ENCODE measurements around the gene CALML4.
"Not testable (repeated sequence)": the region's sequence is repeated elsewhere in the genome, so short reads cannot be mapped to it uniquely, and the experiment has no call there.

Gene CALML4

GRCh38 chr15:68206711-68207151 lies 1.6 kb upstream of the CALML4 start:
- CTCF ChIA-PET = no interaction called here
- TF ChIP-seq LEF1 (IDR thresholded peaks at IDR 0.05; ENCODE audit: borderline replicate concordance) (no peak), NFRKB (IDR thresholded peaks at IDR 0.05) (no peak), BHLHE40 (IDR thresholded peaks at IDR 0.05; ENCODE audit: borderline replicate concordance) (no peak), ELF4 (IDR thresholded peaks at IDR 0.05) (no peak), TARDBP (IDR thresholded peaks at IDR 0.05) (no peak), ZNF384 (IDR thresholded peaks at IDR 0.05) (no peak), FOXA1 (IDR thresholded peaks at IDR 0.05) (no peak), ARNT (IDR thresholded peaks at IDR 0.05) (no peak), HDGF (IDR thresholded peaks at IDR 0.05; ENCODE audit: borderline replicate concordance) (no peak), SUZ12 (IDR thresholded peaks at IDR 0.05) (no peak), FOXM1 (IDR thresholded peaks at IDR 0.05; ENCODE audit: borderline replicate concordance) (no peak), SP1 (IDR thresholded peaks at IDR 0.05) (no peak), CTBP1 (IDR thresholded peaks at IDR 0.05; ENCODE audit: borderline replicate concordance) (no peak), FOXK2 (IDR thresholded peaks at IDR 0.05) (no peak), L3MBTL2 (conservative IDR thresholded peaks at IDR 0.05) (no peak)
- DNase-seq (ENCODE audit: extremely low spot score) = no peak
- POLR2A ChIA-PET = interaction anchor here (0.8 kb wide), 1 partner anchor 9 kb away, joined by 3 read pairs; no protein-coding TSS in a partner anchor

GRCh38 chr15:68205954-68206539 lies 915 bp upstream of the CALML4 start:
- POLR2A ChIA-PET = no interaction called here
- DNase-seq (ENCODE audit: extremely low spot score) = no peak
- CTCF ChIA-PET = no interaction called here
- TF ChIP-seq TARDBP (IDR thresholded peaks at IDR 0.05) = no peak
- TF ChIP-seq HDGF (IDR thresholded peaks at IDR 0.05; ENCODE audit: borderline replicate concordance) = no peak
- TF ChIP-seq CTBP1 (IDR thresholded peaks at IDR 0.05; ENCODE audit: borderline replicate concordance) = no peak
- TF ChIP-seq ZNF384 (IDR thresholded peaks at IDR 0.05) = no peak
- TF ChIP-seq NFRKB (IDR thresholded peaks at IDR 0.05) = no peak
- TF ChIP-seq FOXM1 (IDR thresholded peaks at IDR 0.05; ENCODE audit: borderline replicate concordance) = no peak
- TF ChIP-seq LEF1 (IDR thresholded peaks at IDR 0.05; ENCODE audit: borderline replicate concordance) = no peak
- TF ChIP-seq FOXA1 (IDR thresholded peaks at IDR 0.05) = no peak
- no peak for TF ChIP-seq FOXK2 (IDR thresholded peaks at IDR 0.05)
- TF ChIP-seq ELF4 (IDR thresholded peaks at IDR 0.05) = no peak
- TF ChIP-seq L3MBTL2 (conservative IDR thresholded peaks at IDR 0.05) = no peak
- TF ChIP-seq PKNOX1 (IDR thresholded peaks at IDR 0.05) = no peak
- TF ChIP-seq ARNT (IDR thresholded peaks at IDR 0.05) = no peak
- no peak for TF ChIP-seq SP1 (IDR thresholded peaks at IDR 0.05)

GRCh38 chr15:68205558-68205944 lies 419 bp upstream of the CALML4 start:
- TF ChIP-seq PKNOX1 (IDR thresholded peaks at IDR 0.05) (no peak), SP1 (IDR thresholded peaks at IDR 0.05) (no peak), ZNF384 (IDR thresholded peaks at IDR 0.05) (no peak), FOXK2 (IDR thresholded peaks at IDR 0.05) (no peak)
- CTCF ChIA-PET = no interaction called here
- DNase-seq (ENCODE audit: extremely low spot score) = no peak
- POLR2A ChIA-PET = no interaction called here

- TF ChIP-seq CTBP1 (IDR thresholded peaks at IDR 0.05; ENCODE audit: borderline replicate concordance) (no peak), FOXK2 (IDR thresholded peaks at IDR 0.05) (no peak), FOXA1 (IDR thresholded peaks at IDR 0.05) (no peak), HDGF (IDR thresholded peaks at IDR 0.05; ENCODE audit: borderline replicate concordance) (no peak), PKNOX1 (IDR thresholded peaks at IDR 0.05) (no peak), LEF1 (IDR thresholded peaks at IDR 0.05; ENCODE audit: borderline replicate concordance) (no peak), ARNT (IDR thresholded peaks at IDR 0.05) (no peak), ZNF384 (IDR thresholded peaks at IDR 0.05) (no peak)
- no peak for DNase-seq (ENCODE audit: extremely low spot score)
- CTCF ChIA-PET = no interaction called here
- POLR2A ChIA-PET = no interaction called here
Measured at GRCh38 chr15:68204361-68204760, 771 bp downstream of the CALML4 start.

GRCh38 chr15:68203956-68204355 lies 1.2 kb downstream of the CALML4 start:
- no peak for TF ChIP-seq FOXM1 (IDR thresholded peaks at IDR 0.05; ENCODE audit: borderline replicate concordance)
- CTCF ChIA-PET = no interaction called here
- no peak for DNase-seq (ENCODE audit: extremely low spot score)
- POLR2A ChIA-PET = no interaction called here

- no peak for DNase-seq (ENCODE audit: extremely low spot score)
- TF ChIP-seq FOXK2 (IDR thresholded peaks at IDR 0.05) (no peak), CTBP1 (IDR thresholded peaks at IDR 0.05; ENCODE audit: borderline replicate concordance) (no peak), ZNF384 (IDR thresholded peaks at IDR 0.05) (no peak), BHLHE40 (IDR thresholded peaks at IDR 0.05; ENCODE audit: borderline replicate concordance) (no peak), PKNOX1 (IDR thresholded peaks at IDR 0.05) (no peak), ELF4 (IDR thresholded peaks at IDR 0.05) (no peak), HDGF (IDR thresholded peaks at IDR 0.05; ENCODE audit: borderline replicate concordance) (no peak), FOXM1 (IDR thresholded peaks at IDR 0.05; ENCODE audit: borderline replicate concordance) (no peak), FOXA1 (IDR thresholded peaks at IDR 0.05) (no peak), NFRKB (IDR thresholded peaks at IDR 0.05) (no peak), SP1 (IDR thresholded peaks at IDR 0.05) (no peak), L3MBTL2 (conservative IDR thresholded peaks at IDR 0.05) (no peak), SUZ12 (IDR thresholded peaks at IDR 0.05) (no peak), ARNT (IDR thresholded peaks at IDR 0.05) (no peak), TARDBP (IDR thresholded peaks at IDR 0.05) (no peak), LEF1 (IDR thresholded peaks at IDR 0.05; ENCODE audit: borderline replicate concordance) (no peak)
- POLR2A ChIA-PET = no interaction called here
- CTCF ChIA-PET = no interaction called here
Measured at GRCh38 chr15:68203486-68203885, 1.6 kb downstream of the CALML4 start.

- CTCF ChIA-PET = interaction anchor here (0.6 kb wide), 1 partner anchor 335 kb away, joined by 3 read pairs; no protein-coding TSS in a partner anchor
- POLR2A ChIA-PET; DNase-seq (ENCODE audit: extremely low spot score): not testable (repeated sequence)
Measured at GRCh38 chr15:68202994-68203393, 2.1 kb downstream of the CALML4 start.

All from HEK293T (cell line).